Peyer's patch (tissue), 4 donors: Measurements from ENCODE around the gene DENND4B.

Source experiments
- POLR2A ChIP-seq, 2 donors: fragments of 450-650 bp; IDR thresholded peaks; one replicate each; pipeline ENCODE4 v1.5.1; 2017; ENCODE audit warnings: antibody characterized with exemption in 2 of 2, mild to moderate bottlenecking in 2 of 2, moderate library complexity in 2 of 2
- TF ChIP-seq, protein P1 (sequence below), 6 experiments: fragments of 450-650 bp in 4 of 6; fragments of 200-600 bp in 2 of 6; sonication (generic) in 1 of 6; IDR thresholded peaks; one replicate each; pipeline ENCODE4 v1.5.1; 2017 to 2019; ENCODE audit warnings: antibody characterized with exemption in 6 of 6, mild to moderate bottlenecking in 3 of 6, moderate library complexity in 1 of 6

GRCh38 chr1:153928245-153928644 lies 18.3 kb downstream of the DENND4B start:
- TF ChIP-seq, protein P1, sequence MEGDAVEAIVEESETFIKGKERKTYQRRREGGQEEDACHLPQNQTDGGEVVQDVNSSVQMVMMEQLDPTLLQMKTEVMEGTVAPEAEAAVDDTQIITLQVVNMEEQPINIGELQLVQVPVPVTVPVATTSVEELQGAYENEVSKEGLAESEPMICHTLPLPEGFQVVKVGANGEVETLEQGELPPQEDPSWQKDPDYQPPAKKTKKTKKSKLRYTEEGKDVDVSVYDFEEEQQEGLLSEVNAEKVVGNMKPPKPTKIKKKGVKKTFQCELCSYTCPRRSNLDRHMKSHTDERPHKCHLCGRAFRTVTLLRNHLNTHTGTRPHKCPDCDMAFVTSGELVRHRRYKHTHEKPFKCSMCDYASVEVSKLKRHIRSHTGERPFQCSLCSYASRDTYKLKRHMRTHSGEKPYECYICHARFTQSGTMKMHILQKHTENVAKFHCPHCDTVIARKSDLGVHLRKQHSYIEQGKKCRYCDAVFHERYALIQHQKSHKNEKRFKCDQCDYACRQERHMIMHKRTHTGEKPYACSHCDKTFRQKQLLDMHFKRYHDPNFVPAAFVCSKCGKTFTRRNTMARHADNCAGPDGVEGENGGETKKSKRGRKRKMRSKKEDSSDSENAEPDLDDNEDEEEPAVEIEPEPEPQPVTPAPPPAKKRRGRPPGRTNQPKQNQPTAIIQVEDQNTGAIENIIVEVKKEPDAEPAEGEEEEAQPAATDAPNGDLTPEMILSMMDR (IDR thresholded peaks at IDR 0.05), result no peak
- TF ChIP-seq POLR2A (IDR thresholded peaks at IDR 0.05), result no peak
